Ramos (cell line): ENCODE data around the gene KRTAP5-6.

Source experiments
- in situ Hi-C: fragments of 300-500 bp; cut with MboI; formaldehyde crosslinking; loops from one replicate; pipeline ENCODE4 v1.14.3; 2022; ENCODE audit warnings: low sequenced_read_pairs; ENCODE audit not compliant: unreplicated experiment

The KRTAP5-6 gene

GRCh38 chr11:1728931-1729691, 32.1 kb downstream of the KRTAP5-6 start:
- in situ Hi-C loops: no loop called here

GRCh38 chr11:1729692-1730011, 32.7 kb downstream of the KRTAP5-6 start:
- in situ Hi-C loops: loop anchor here (10.0 kb wide), 1 partner anchor 65 kb away; no protein-coding TSS in a partner anchor

GRCh38 chr11:1730059-1730629, 33.1 kb downstream of the KRTAP5-6 start:
- in situ Hi-C loops: loop anchor here (10.0 kb wide), 1 partner anchor 65 kb away; no protein-coding TSS in a partner anchor

- in situ Hi-C loops: loop anchor here (10.0 kb wide), 1 partner anchor 63 kb away; no protein-coding TSS in a partner anchor
Observed at GRCh38 chr11:1731451-1732059, 34.6 kb downstream of the KRTAP5-6 start.

- in situ Hi-C loops: loop anchor here (10.0 kb wide), 1 partner anchor 62 kb away; no protein-coding TSS in a partner anchor
Observed at GRCh38 chr11:1732418-1733008, 35.5 kb downstream of the KRTAP5-6 start.

GRCh38 chr11:1733009-1733715, 36.2 kb downstream of the KRTAP5-6 start:
- in situ Hi-C loops: loop anchor here (10.0 kb wide), 1 partner anchor 62 kb away; no protein-coding TSS in a partner anchor

GRCh38 chr11:1733716-1734640, 37.0 kb downstream of the KRTAP5-6 start:
- in situ Hi-C loops: loop anchor here (10.0 kb wide), 1 partner anchor 61 kb away; no protein-coding TSS in a partner anchor

GRCh38 chr11:1734641-1735081, 37.7 kb downstream of the KRTAP5-6 start:
- in situ Hi-C loops: loop anchor here (10.0 kb wide), 1 partner anchor 60 kb away; no protein-coding TSS in a partner anchor

- in situ Hi-C loops: loop anchor here (10.0 kb wide), 1 partner anchor 60 kb away; no protein-coding TSS in a partner anchor
Observed at GRCh38 chr11:1735271-1735670, 38.3 kb downstream of the KRTAP5-6 start.

- in situ Hi-C loops: loop anchor here (10.0 kb wide), 1 partner anchor 58 kb away; no protein-coding TSS in a partner anchor
Observed at GRCh38 chr11:1736447-1736992, 39.5 kb downstream of the KRTAP5-6 start.

GRCh38 chr11:1737080-1737757, 40.2 kb downstream of the KRTAP5-6 start:
- in situ Hi-C loops: loop anchor here (10.0 kb wide), 1 partner anchor 58 kb away; no protein-coding TSS in a partner anchor

GRCh38 chr11:1738380-1738779, 41.4 kb downstream of the KRTAP5-6 start:
- in situ Hi-C loops: loop anchor here (10.0 kb wide), 1 partner anchor 56 kb away; no protein-coding TSS in a partner anchor

- in situ Hi-C loops: loop anchor here (10.0 kb wide), 1 partner anchor 55 kb away; no protein-coding TSS in a partner anchor
Observed at GRCh38 chr11:1739576-1739975, 42.6 kb downstream of the KRTAP5-6 start.

GRCh38 chr11:1740786-1741530, 44.0 kb downstream of the KRTAP5-6 start:
- in situ Hi-C loops: no loop called here

GRCh38 chr11:1741741-1742140, 44.7 kb downstream of the KRTAP5-6 start:
- in situ Hi-C loops: no loop called here

GRCh38 chr11:1742371-1742770, 45.4 kb downstream of the KRTAP5-6 start:
- in situ Hi-C loops: no loop called here
